ENCODE data around the gene TRIM9. TPM values are rescaled to one million over a fixed set of nuclear protein-coding genes. Genes with fewer than 3 reads are reported as not detected.

The TRIM9 gene
- total RNA-seq, 4 donors from 2014 or later: 0.56 to 2.6 (median 1.8) TPM

GRCh38 chr14:51081209-51081608, 13.7 kb downstream of the TRIM9 start:
- H3K4me3 ChIP-seq (replicated peaks in 1 of 3): no peak overlapping the region
- H3K36me3 ChIP-seq: no peaks in the 10 kb centered on the region
- intact Hi-C loops (cut with DNase I): no loop called here
- H3K27me3 ChIP-seq: no peaks in the 10 kb centered on the region
- H3K27ac ChIP-seq: no peak overlapping the region
- no peaks in the 10 kb centered on the region for H3K4me1 ChIP-seq
- DNase-seq: no peak
- 82 to 92% methylated on average over 4 of the region's 4 CpGs for WGBS, 2 donors
- no peaks in the 10 kb centered on the region for H3K9me3 ChIP-seq
- no peak for TF ChIP-seq CTCF (IDR thresholded peaks at IDR 0.05)

GRCh38 chr14:51080645-51081044, 14.3 kb downstream of the TRIM9 start:
- 67 to 77% methylated on average over 3 of the region's 3 CpGs for WGBS, 2 donors
- TF ChIP-seq POLR2A (IDR thresholded peaks at IDR 0.05): no peak
- no peak for TF ChIP-seq CTCF (IDR thresholded peaks at IDR 0.05)
- H3K4me1 ChIP-seq: no peaks in the 10 kb centered on the region

GRCh38 chr14:51079489-51079888, 15.4 kb downstream of the TRIM9 start:
- no peak for TF ChIP-seq CTCF (IDR thresholded peaks at IDR 0.05)
- no peak for TF ChIP-seq POLR2A (IDR thresholded peaks at IDR 0.05)
- Histone ChIP-seq H3K27me3 (no peaks in the 10 kb centered on the region), H3K4me1 (no peaks in the 10 kb centered on the region), H3K9me3 (no peaks in the 10 kb centered on the region), H3K36me3 (no peaks in the 10 kb centered on the region), H3K4me3 (replicated peaks in 1 of 3) (no peak overlapping the region), H3K27ac (no peak overlapping the region)
- 48 to 53% methylated on average over 1 of the region's 1 CpG for WGBS, 2 donors
- no peak for DNase-seq
- intact Hi-C loops (cut with DNase I): no loop called here

More at GRCh38 chr14:51080645-51081044, 14.3 kb downstream of the TRIM9 start:
- no peaks in the 10 kb centered on the region for H3K9me3 ChIP-seq
- H3K4me3 ChIP-seq (replicated peaks in 1 of 3): no peak overlapping the region
- no peaks in the 10 kb centered on the region for H3K36me3 ChIP-seq
- no peaks in the 10 kb centered on the region for H3K27me3 ChIP-seq
- DNase-seq: no peak
- intact Hi-C loops (cut with DNase I): no loop called here
- H3K27ac ChIP-seq: no peak overlapping the region

- 78 to 79% methylated on average over 1 of the region's 1 CpG for WGBS, 2 donors
- H3K4me1 ChIP-seq: no peaks in the 10 kb centered on the region
- H3K9me3 ChIP-seq: no peaks in the 10 kb centered on the region
- no peak overlapping the region for H3K27ac ChIP-seq
- intact Hi-C loops (cut with DNase I): no loop called here
- no peaks in the 10 kb centered on the region for H3K36me3 ChIP-seq
- H3K27me3 ChIP-seq: no peaks in the 10 kb centered on the region
- no peak for DNase-seq
- TF ChIP-seq CTCF (IDR thresholded peaks at IDR 0.05): no peak
- no peak for TF ChIP-seq POLR2A (IDR thresholded peaks at IDR 0.05)
- H3K4me3 ChIP-seq (replicated peaks in 1 of 3): no peak overlapping the region
Observed at GRCh38 chr14:51079085-51079484, 15.8 kb downstream of the TRIM9 start.

- 89 to 93% methylated on average over 8 of the region's 8 CpGs for WGBS, 2 donors
- TF ChIP-seq CTCF (IDR thresholded peaks at IDR 0.05) (no peak), POLR2A (IDR thresholded peaks at IDR 0.05) (no peak)
- H3K4me1 ChIP-seq: no peaks in the 10 kb centered on the region
- no peaks in the 10 kb centered on the region for H3K36me3 ChIP-seq
- no peaks in the 10 kb centered on the region for H3K27me3 ChIP-seq
- no peak overlapping the region for H3K4me3 ChIP-seq (replicated peaks in 1 of 3)
- H3K27ac ChIP-seq: no peak overlapping the region
- intact Hi-C loops (cut with DNase I): no loop called here
- DNase-seq: no peak
- no peaks in the 10 kb centered on the region for H3K9me3 ChIP-seq
Observed at GRCh38 chr14:51074701-51075385, 20.1 kb downstream of the TRIM9 start.

Data from thyroid gland (tissue), 4 donors.